ENCODE results near the gene PRADC1.

DNA sequence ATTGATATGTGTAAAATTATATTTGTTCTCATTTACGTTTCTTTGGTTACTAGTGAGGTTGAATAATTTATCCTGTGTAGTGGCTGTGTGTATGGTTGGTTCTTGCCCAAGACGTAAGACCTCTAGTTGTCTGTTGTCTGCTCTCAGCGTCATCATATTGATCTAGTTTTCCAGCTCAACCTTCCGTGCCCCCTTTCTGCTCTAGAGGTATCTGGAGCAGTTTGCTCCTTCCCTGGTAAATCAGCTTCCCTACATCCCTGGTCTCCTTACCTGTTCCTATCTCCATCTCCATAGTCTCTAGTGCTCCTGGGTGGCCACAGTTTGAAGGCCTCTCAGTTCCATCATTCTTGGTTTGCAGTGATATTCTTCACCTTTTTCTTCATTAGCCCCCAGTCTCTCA is 17.8 kb downstream of the PRADC1 start:
- no peak for TF ChIP-seq POLR2A (IDR thresholded peaks at IDR 0.05; ENCODE audit: low read length)
- no peak for TF ChIP-seq GATA1 (IDR thresholded peaks at IDR 0.05; ENCODE audit: low read depth, low read length)

Data from erythroblast (primary cell).